Measurements from ENCODE around the gene TENM3.

Gene TENM3

DNA sequence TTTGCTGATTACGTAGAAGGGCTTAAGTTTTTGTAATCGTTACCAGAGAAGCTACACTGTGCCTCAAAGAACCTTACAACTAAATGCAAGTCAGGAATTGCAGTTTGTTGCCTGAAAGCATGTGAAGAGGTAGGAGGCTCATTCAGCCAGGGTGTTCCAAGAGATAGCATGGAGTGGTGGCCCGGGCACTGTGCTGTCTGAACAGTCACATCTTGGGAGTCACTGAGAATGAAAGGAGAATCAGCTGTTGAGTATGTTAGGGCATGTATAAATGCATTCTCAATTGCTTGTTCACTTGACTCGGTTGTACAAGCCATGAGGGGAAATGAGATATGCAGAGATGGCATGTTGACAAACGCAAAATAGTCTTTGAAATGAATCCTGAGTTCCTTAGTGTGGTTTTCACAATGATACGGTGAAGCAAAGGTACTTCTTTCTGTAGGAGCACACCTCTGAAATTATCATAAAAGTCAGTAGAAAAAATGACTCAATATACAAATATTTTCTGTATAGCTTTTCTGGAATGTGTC, 513.0 kb downstream of the TENM3 start:
- FAIRE-seq: no peak

- FAIRE-seq: no peak
Measured at GRCh38 chr4:182758273-182758672, 515.1 kb downstream of the TENM3 start.

DNA sequence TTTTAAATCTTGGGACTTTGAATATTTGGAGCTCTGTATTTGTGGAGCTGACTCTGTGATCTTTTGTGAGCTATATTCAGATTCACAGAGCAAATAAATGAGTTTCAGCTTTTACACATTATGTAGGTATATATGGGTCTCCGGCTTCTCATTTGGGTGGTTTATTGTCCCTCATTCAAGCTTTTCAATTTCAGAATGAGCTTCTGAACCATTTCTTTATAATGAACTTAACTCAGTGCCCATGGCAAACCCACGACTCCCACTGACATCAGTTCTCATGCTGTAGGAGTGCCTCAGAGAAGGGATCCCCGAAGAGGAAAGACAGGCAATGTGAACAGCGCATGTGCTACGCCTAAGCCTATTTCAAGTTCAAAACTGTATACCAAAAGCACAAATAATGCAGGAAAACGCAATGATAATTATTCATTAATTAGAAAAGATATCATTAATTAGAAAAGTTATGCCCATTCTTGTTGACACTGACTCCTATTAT, 517.4 kb downstream of the TENM3 start:
- no peak for FAIRE-seq

DNA sequence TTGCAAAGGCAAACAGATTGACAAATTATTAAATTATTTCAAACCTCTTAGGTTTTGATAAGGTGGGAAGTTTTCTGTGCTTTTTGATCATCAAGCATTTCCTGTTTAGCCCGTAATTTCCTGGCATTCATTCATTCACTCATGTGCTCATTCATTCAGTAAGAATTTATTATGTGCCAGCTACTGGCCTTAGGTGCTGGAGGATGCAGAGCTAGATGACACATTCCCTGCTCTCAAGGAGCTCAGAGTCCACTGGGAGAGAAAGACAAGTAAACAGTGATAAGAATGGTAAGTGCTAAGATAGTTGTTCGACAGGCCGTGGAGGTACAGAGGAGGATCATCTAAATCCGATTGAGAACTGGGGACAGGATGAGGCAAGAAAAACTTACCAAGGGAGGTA, 520.9 kb downstream of the TENM3 start:
- no peak for FAIRE-seq

DNA sequence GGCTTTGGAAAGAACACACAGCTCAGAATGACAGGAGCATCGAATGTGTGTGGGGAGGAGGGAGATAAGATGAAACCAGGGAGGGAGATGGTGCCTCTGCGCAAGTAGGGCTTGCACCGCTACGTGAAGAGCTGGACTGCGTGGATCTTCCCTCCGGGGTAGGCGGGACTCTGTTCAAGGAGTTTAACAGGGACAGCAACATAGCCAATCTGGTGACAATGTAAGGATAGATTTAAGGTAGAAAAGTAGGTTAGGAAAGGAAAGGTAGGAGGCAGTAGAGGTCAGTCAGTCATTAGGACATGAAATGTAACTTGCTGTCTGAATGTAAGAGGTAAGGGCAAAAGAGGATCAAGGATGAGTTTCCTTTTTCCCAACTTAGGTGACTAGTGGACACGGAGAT, 521.4 kb downstream of the TENM3 start:
- no peak for FAIRE-seq

DNA sequence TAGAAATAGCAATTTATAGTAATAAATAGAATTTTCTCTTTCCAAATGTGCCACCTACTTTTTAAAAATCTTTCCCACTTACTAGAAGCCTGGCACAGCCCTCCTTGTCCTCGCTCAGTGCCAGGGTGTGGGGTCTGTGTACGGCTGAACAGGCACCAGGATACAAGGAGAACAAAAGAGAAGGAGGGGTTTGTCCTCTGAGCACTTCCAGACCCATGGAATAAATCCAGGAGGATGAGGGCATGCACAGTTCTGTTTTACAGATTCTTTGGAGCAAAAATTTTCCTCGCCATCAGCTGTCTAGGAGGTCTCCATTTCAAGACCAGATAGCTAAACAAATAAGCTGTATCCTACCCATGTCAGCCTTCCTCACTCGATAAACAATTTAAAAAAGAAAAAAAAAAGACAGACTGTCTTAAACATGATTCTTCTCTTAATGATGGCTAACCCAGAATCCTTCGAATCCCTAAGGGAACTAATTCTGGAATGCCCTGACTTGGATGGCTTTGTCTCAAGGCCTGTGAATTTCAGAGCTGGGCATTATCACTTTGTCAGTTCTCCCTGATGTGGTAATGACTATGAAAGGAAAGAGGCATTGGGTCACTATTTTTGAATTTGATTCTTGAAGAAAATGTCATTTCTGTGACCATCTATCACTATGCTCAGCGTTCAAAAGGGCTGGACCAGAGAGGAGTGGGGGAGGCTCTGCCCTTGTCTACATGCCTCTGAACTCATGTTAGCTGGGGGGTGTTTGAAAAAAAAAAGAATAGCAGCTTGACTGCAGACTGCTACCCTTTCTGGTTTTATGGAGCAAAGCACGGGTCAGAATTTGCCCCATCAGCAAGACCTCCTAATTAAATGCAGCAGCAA, 523.0 kb downstream of the TENM3 start:
- FAIRE-seq: no peak

GRCh38 chr4:182766857-182767250, 523.7 kb downstream of the TENM3 start:
- FAIRE-seq: no peak

- no peak for FAIRE-seq
Measured at GRCh38 chr4:182768838-182769237, 525.6 kb downstream of the TENM3 start.

DNA sequence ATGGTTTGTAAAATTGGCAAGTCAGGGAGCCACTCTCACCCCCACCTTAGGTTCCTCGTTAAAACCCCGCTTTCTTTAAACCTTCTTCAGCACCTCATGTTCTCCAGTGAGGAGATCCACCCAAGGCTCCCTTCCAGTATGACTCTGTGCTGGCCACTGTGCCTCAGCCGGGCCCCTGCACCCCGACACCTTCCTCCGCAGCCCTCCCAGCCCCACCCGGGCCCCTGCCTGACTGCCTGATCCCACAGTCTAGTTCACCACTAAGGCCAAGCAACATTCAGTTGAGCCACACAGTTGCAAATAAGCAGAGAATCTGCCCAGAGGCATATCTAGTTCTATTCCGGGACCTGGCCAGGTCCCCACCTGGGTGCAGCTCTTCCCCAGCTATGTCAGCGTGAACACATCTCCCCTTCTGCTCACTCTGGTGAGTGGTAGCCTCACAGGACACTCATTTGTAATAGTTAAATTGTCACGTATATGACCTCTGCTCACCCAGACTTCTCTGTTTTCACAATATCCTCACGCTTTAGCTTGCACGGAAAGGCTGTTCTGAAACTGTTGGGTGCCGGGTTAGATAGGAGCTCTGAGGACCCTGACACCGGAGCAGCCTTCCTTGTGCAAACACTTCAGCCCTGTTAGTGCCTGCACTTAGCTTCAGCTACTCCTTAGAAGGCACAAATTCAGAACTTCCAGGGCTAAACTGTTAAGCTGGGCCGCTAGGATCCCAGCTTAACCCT, 527.2 kb downstream of the TENM3 start:
- FAIRE-seq: no peak

DNA sequence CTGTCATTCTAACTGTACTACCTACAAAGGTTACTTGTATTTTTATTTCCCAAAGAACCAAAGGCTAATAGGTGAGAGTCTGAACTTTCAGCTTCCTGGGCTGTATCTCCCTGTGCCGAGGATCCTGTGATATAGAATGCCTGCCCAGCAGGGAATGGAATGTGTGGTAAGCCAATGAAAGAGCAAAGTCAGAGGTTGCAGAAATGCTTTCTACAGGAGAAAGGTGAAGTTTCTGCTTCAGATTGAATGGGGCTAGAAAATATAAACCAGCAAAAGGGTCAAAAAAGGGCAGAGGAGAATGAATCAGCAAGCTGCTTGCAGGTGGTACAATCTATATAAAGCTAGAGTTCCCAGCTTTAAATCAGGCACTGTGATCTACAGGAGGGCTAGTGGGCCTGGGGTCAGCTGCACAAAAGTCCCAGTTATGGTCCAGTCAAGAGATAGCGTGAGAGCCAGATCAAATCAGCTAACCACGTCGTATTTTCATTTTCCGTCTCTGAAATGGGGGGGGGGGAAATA, 527.9 kb downstream of the TENM3 start:
- no peak for FAIRE-seq

GRCh38 chr4:182775075-182775474, 531.9 kb downstream of the TENM3 start:
- FAIRE-seq: no peak

DNA sequence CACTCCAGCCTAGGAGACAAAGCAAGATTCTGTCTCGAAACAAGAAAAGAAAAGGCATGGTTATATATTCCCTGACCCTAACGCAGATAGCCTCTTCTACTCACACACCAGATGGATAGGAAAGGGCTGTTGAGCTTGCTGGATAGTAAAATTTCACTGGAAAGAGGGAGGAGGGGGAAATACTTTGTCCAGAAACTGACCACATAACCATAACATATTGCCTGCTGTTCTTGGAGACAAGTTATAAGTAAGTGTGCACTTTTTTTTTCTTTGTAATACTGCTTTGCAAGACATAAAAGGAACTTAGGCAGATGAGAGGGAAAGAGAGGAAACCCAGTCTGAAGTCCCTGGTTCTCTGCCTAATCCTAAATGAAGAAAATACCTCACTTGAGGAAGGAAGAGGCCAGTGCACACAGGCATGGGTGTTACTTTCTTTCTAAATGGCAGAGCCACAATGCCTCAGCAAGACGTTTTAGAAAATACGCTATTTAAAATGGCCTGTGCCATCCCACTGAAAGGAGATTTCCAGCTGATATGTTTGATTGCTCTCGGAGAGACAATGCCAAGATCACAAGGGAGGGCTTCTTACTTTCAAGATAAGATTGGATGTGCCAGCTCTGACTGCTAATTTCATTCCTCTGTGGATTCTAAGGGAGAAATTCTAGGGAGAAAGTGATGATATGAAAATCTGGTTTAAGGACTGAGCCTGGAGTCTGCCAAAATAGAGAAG, 533.3 kb downstream of the TENM3 start:
- FAIRE-seq: no peak

DNA sequence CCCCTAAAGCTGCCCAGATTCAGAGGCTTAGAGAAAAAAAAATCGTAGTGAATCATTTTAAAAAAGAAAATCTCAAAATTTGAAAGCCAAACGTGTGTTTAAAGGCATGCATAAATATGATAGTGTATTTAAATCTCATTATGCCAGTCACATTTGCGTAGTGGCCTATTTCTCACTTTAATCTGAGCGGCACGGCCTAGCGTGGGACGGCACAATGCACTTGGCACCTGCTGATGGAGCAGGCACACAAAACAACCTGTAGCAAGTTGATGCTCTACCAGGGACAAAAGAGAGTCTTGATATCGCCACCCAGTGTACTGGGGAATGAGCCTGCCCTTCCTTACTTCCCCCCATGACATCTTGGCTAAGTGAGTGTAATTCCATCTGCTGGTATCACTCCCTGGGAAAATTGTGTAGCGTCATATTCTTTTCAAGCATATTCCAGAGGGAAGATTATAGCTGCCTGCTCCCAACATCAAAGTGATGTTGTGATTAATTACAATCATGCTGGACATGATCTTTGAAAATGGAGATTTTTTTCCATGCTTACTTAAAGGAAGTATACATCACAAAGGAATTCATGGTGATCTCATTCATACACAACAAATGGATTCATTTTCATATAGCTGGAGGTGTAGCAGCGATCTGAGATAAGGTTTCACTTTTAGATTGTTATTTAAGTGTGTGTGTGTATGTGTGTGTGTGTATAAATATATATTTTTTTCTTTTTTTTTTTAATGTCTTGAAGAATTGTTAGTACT, 535.2 kb downstream of the TENM3 start:
- no peak for FAIRE-seq

DNA sequence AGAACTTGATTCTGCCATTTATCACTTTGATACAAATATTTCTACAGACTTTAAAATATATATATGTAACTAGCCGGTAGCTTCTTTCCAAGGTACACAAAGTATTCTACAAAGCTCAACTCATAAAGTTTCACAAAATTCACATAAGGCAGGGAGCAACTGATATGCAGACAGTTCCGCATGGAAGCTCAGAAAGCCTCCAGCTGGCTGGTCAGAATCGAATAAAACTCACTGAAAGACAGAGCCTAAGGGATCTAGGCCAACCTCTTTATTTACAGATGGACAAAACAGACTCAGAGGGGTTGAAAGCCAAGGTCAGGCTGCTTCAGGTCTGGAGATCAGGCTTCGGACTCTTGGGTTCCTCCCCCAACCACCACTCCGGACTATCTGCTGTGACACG, 543.8 kb downstream of the TENM3 start:
- FAIRE-seq: no peak

GRCh38 chr4:182788201-182788600, 545.0 kb downstream of the TENM3 start:
- FAIRE-seq: no peak

DNA sequence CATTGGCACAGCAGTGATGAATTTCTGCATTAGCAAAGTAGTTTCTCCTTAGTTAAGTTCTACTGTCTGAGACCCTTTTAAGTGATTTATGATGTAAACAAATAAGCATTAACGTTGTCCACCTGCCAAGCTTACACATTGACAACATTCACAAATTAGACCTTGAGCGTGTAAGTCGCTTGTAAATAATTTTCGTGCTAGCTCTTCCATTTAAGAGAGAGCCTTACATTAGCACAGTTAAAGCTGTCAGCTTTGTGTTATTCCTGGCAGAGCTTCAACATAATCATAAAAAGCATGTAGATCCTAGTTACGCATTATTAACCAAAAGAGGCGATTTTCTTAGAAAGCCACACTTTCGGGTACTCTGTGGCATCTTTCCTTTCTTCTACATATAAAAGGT, 546.3 kb downstream of the TENM3 start:
- FAIRE-seq: no peak

DNA sequence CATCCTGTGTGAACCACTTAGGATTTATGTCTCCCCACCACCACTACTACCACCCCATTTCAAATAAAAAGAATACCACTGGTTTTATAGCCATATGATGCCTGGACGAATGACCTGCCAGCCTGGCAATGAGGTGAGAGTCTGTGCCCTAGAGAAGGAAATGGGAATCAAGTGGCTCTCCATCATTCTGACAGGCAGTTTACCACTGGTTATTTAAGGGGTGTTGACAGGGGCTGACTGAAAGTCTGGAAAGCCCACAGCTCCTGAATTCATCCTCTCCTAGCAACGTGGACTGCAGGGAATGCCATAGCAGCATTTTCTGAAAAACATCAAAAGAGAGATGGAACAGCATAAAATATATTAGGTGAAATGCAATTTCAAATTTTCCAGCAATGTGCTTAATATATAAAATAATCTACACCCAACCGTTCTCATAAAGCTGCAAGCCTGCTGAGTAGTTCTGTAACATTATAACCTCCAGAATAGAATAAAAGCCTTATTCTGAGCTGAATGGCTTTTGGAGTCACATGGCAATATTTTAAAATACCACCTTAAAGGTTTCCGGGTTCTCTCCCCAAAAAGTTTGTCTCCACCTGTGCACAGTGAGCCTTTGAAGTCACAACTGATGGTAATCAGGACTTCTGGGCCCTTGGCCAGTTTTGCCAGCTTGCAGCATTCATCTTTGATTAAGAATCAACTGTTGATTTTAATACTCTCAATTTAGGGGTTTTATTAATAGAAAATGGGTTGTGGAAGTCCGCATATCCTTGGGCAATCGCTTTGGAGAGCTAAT, 552.4 kb downstream of the TENM3 start:
- no peak for FAIRE-seq

- FAIRE-seq: no peak
Measured at GRCh38 chr4:182799515-182800215, 556.5 kb downstream of the TENM3 start.

DNA sequence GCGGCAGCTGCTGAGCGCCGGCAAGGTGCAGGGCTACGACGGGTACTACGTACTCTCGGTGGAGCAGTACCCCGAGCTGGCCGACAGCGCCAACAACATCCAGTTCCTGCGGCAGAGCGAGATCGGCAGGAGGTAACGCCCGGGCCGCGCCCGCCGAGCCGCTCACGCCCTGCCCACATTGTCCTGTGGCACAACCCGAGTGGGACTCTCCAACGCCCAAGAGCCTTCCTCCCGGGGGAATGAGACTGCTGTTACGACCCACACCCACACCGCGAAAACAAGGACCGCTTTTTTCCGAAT, 557.0 kb downstream of the TENM3 start:
- no peak for FAIRE-seq

DNA sequence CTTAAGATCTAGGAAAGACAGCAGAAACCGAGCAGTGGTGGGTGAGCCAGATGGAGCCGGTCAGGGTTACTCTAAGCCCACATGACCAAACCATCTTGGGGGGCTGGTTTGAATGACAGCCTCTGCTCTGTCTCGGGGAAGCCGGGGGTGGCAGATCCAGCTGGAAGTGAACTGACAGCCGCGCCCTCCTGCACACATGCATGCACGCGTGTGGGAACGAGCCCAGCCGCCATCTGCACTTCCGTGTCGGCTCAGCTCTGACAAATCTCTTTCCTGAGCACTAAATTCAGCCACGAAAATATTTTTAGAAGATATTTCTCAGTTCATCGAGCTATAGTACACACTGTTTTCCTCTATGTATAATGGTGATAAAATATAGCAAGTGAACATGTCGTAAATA, 558.4 kb downstream of the TENM3 start:
- FAIRE-seq: no peak

DNA sequence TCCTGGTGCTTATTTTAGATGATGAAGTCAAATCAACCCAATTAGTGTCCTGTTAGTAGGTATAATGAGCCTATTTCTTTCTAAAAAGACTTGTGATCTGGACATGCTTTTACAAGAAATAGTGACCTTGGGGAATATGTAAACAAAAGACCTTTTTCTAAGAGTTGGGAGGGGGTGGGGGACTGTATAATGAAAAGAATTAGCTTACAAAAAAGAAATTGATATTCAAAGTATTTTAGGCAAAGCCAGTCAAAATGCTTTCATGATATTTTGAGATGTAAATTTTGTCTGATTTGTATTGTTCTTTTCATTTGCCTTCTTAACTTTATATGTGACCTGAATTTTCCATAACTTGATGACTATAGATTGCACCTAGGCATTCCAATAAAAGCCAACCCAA, 559.4 kb downstream of the TENM3 start:
- no peak for FAIRE-seq
